Glutamatergic neuron (in vitro differentiated cells): ENCODE measurements around the gene FUZ. TPM values are rescaled to one million over a fixed set of nuclear protein-coding genes. Genes with fewer than 3 reads are reported as not detected.

Experiments used
- DNase-seq: peaks from one replicate; pipeline ENCODE4 v3.0.0; 2022
- H3K27ac Mint-ChIP-seq: one replicate; pipeline ENCODE4 v1.8.0; 2020; ENCODE audit warnings: mild to moderate bottlenecking, mixed read lengths, inconsistent platforms; ENCODE audit not compliant: unreplicated experiment
- H3K27me3 Mint-ChIP-seq: one replicate; pipeline ENCODE4 v1.8.0; 2020; ENCODE audit warnings: mild to moderate bottlenecking, moderate library complexity, mixed read lengths, inconsistent platforms; ENCODE audit not compliant: unreplicated experiment
- H3K36me3 Mint-ChIP-seq: one replicate; pipeline ENCODE4 v1.8.0; 2020; ENCODE audit warnings: mild to moderate bottlenecking, mixed read lengths, inconsistent platforms; ENCODE audit not compliant: unreplicated experiment
- H3K4me1 Mint-ChIP-seq: one replicate; pipeline ENCODE4 v1.8.0; 2020; ENCODE audit warnings: mild to moderate bottlenecking, low read depth, mixed read lengths, inconsistent platforms; ENCODE audit not compliant: unreplicated experiment
- H3K4me3 Mint-ChIP-seq: one replicate; pipeline ENCODE4 v1.8.0; 2020; ENCODE audit warnings: mild to moderate bottlenecking, mixed read lengths, inconsistent platforms; ENCODE audit not compliant: unreplicated experiment
- H3K9me3 Mint-ChIP-seq: one replicate; pipeline ENCODE4 v1.8.0; 2020; ENCODE audit warnings: mild to moderate bottlenecking, moderate library complexity, mixed read lengths, inconsistent platforms; ENCODE audit not compliant: unreplicated experiment
- long read RNA-seq: library from polyadenylated mRNA; unstranded; transcript quantifications from one replicate; pipeline ENCODE4 v2.0.0, GENCODE V29; 2020; ENCODE audit not compliant: unreplicated experiment
- total RNA-seq: library from RNA; stranded (reverse); fragmentation: NEBNext Ultra II Directional; extraction: Animal tissue kit (Norgen Biotek cat#: 25700); gene quantifications from one replicate; pipeline ENCODE4 v1.2.1, GENCODE V29; 2021; ENCODE audit not compliant: unreplicated experiment
- TF ChIP-seq, protein P1 (sequence below): fragments of 200-600 bp; sonication (generic); IDR thresholded peaks from one replicate; pipeline ENCODE4 v1.5.0; 2021; ENCODE audit not compliant: partially characterized antibody, unreplicated experiment

The FUZ gene, protein sequence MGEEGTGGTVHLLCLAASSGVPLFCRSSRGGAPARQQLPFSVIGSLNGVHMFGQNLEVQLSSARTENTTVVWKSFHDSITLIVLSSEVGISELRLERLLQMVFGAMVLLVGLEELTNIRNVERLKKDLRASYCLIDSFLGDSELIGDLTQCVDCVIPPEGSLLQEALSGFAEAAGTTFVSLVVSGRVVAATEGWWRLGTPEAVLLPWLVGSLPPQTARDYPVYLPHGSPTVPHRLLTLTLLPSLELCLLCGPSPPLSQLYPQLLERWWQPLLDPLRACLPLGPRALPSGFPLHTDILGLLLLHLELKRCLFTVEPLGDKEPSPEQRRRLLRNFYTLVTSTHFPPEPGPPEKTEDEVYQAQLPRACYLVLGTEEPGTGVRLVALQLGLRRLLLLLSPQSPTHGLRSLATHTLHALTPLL
- 13.6 TPM for total RNA-seq
- long read RNA-seq, partial matches to known transcripts = 0 of 1 reads
- long read RNA-seq, other reads (novel, unspliced or antisense) = 1 of 1 reads

DNA sequence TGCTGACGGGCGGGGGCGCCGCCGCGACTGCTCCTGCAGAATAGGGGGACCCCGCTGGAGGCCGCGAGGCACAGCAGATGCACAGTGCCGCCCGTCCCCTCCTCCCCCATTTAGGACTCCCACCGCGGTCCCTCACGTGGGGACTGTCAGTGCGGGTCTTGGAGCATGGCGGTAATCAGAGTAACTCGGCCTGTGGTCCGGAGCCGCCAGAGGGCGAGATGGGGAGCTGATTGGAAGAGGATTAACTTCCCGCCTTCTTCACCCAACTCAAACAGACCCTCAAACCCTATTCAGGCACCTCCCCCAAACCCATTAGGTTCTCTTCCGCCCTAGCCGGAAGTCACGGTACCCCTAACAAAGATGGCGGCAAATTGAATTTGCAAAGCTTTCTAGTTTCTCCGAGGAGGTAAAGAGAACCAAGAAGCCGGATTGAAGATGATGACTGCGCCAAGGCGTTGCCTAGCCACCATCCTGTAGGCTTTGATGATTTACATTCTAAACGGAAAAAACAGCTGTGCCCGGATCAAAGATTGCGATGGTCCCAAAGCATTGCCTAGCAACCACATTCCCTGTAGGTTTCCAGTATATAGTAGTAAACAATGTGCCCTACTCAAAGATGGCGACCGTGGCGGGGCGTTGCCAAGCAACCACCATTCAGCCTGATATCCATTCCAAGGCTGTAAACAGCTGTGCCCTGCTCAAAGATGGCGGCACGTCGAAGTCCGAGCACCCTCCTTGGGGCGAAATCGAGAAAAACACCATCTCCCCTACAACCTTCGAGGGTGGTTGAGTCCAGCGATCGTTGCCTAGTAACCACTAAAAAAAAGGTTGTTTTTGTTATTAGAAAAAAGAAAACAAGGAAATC is at the start of gene FUZ:
FUZ (minus strand) TSS at position 296 of the 865 bp plus-strand sequence; CDS start at position 110, 186 bp downstream.
- Mint-ChIP-seq H3K9me3 (peaks cover 5% of the 10 kb centered on the region), H3K27me3 (peaks cover 7% of the 10 kb centered on the region), H3K27ac (peak within 1 kb of the TSS; percentile 97), H3K36me3 (no peaks in the 10 kb centered on the region), H3K4me3 (peak within 1 kb of the TSS; percentile 93), H3K4me1 (peaks cover 4% of the 10 kb centered on the region)
- DNase-seq = peak; percentile 93
- TF ChIP-seq, protein P1, sequence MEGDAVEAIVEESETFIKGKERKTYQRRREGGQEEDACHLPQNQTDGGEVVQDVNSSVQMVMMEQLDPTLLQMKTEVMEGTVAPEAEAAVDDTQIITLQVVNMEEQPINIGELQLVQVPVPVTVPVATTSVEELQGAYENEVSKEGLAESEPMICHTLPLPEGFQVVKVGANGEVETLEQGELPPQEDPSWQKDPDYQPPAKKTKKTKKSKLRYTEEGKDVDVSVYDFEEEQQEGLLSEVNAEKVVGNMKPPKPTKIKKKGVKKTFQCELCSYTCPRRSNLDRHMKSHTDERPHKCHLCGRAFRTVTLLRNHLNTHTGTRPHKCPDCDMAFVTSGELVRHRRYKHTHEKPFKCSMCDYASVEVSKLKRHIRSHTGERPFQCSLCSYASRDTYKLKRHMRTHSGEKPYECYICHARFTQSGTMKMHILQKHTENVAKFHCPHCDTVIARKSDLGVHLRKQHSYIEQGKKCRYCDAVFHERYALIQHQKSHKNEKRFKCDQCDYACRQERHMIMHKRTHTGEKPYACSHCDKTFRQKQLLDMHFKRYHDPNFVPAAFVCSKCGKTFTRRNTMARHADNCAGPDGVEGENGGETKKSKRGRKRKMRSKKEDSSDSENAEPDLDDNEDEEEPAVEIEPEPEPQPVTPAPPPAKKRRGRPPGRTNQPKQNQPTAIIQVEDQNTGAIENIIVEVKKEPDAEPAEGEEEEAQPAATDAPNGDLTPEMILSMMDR = no peak

DNA sequence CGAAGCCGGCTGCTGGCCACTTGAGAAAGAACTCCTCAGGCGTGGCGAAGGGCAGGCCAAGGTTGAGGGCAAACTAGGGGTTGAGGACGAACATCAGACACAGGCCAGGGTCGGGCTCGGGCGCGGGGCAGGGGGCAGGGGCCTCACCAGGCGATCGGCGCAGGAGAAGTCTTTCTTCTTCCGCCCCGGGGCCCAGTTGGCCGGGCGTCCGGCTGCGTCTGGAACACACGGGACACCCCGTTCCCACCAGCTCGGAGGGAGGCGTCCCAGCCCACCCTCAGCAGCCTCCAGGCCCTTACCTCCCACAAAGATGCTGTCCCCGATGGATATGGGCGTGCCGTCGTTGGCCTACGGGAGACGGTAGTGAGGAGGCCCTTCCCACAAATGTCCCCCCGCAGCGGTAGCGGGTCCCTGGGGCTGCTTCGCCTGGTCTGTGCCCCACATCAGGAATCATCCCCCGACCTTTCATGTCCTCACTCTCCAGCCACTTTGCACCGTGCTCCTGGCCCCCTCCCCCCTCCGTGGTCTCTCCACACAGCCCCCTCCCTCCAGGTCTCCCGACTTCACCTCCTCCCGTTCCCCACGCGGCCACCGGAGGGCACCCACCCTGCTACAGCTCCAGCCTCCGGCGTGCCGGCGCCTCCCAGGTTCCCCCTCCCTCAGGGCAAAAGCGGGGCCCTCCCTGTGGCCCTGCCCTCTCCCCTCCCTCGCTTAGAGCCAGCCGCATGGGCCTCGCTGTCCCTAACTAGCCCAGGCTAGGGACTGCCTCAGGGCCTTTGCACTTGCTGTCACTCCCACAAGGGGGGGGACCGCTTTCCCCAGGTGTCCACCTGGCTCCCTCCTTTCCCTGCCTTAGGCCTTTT is 49.5 kb upstream of the FUZ start:
- TF ChIP-seq, protein P1 = peak; percentile 19
- Mint-ChIP-seq H3K27me3 (peaks cover 11% of the 10 kb centered on the region), H3K36me3 (no peaks in the 10 kb centered on the region), H3K9me3 (peaks cover 10% of the 10 kb centered on the region), H3K4me1 (peaks cover 9% of the 10 kb centered on the region), H3K27ac (no peak overlapping the region), H3K4me3 (no peak overlapping the region)
- DNase-seq = peak; percentile 72

DNA sequence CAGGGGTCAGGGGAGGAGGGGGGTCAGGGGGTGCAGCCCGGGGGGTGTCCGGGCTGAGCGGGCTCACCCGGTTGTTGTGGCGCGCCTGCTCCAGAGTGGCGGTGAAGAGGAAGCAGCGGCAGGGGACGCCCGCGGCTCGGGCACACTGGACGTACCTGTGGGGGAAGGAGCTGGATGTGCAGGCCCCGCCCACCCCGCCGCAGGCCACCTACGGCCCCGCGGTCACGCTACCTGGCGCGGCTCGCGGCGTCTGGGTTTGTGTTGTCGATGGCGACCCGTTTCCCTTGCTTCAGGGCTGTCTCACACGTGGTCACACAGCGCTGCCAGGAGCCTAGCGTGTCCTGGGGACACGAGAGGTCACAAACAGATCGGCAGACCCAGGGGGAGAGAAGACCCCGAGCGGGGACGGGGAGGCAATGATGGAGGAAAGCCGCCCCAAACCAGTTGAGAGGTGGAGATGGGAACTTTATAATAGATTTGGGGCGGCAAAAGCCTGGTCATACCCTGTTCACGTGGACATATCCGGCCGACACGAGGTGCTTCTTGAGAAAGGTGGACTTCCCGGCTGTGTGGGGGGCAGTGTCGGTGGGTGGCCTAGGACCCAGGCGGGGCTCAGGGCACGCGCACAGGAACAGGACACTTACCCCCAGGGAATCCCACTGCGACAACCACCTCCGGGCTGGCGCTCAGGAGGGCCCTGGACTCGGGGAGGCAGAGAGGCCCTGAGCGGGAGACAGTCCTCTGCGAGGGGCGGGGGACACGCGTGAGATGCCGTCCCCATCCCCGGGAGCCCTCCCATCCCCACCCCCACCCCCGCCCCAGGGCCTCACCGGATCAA is 48.7 kb upstream of the FUZ start:
- peaks cover 10% of the 10 kb centered on the region for H3K9me3 Mint-ChIP-seq
- TF ChIP-seq, protein P1 = no peak
- peaks cover 8% of the 10 kb centered on the region for H3K4me1 Mint-ChIP-seq
- H3K27ac Mint-ChIP-seq = no peak overlapping the region
- no peak for DNase-seq
- H3K4me3 Mint-ChIP-seq = no peak overlapping the region
- peaks cover 9% of the 10 kb centered on the region for H3K27me3 Mint-ChIP-seq
- no peaks in the 10 kb centered on the region for H3K36me3 Mint-ChIP-seq

DNA sequence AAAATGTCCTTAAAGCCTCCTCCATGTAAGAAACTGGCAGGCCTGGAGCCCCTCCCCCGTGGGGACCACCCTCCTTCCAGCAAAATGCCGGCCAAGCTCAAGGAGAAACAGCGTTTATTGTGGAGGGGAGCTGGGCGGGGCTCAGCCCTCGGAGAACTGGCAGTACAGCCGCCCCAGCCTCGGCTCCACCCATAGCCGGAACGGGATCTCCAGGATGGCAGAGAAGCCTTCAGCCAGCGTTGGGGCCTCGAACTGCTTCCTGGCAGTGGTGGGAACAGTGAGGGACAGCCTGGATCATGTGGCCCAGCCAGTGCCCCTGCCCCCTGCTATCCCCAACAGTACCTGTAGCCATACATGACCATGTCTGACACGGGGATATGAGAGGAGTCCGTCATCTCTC is 48.0 kb upstream of the FUZ start:
- no peak overlapping the region for H3K27ac Mint-ChIP-seq
- no peak overlapping the region for H3K4me3 Mint-ChIP-seq
- H3K36me3 Mint-ChIP-seq = no peaks in the 10 kb centered on the region
- H3K4me1 Mint-ChIP-seq = peaks cover 3% of the 10 kb centered on the region
- H3K27me3 Mint-ChIP-seq = peaks cover 9% of the 10 kb centered on the region
- peaks cover 10% of the 10 kb centered on the region for H3K9me3 Mint-ChIP-seq
- DNase-seq = no peak
- TF ChIP-seq, protein P1 = no peak
